ENCODE results near the gene SUV39H2.

SUV39H2 gene

GRCh38 chr10:14878266-14879123, at the start of gene SUV39H2:
Gene SUV39H2 (plus strand): TSS chr10:14878866. CDS start chr10:14878889, 23 bp downstream.
- Histone ChIP-seq H3K27ac (peak within 1 kb of the TSS; percentile 72 to 96 (median 93)), H3K27me3 (no peaks in the 10 kb centered on the region), H3K9ac (peak within 1 kb of the TSS; percentile 87 to 97 (median 95)), H3K36me3 (peaks cover 0 to 37% (median 21%) of the 10 kb centered on the region in 11 experiments; a peak in 15 of 22 replicates), H3K4me3 (peak within 1 kb of the TSS; percentile 80 to 98 (median 95)), H4K20me1 (peaks cover 0 to 24% (median 7%) of the 10 kb centered on the region in 11 experiments; a peak in 11 of 22 replicates), H3K4me1 (peaks cover 21 to 42% (median 34%) of the 10 kb centered on the region in 10 experiments), H3K4me2 (peak within 1 kb of the TSS; percentile 83 to 97 (median 89)), H3K9me3 (replicated peaks in 1 of 11) (no peaks in the 10 kb centered on the region)
- no peak for TF ChIP-seq Cebpa-rat (IDR thresholded peaks at IDR 0.05)

- Histone ChIP-seq H3K4me1 (peaks cover 10 to 12% (median 11%) of the 10 kb centered on the region in 10 experiments), H3K4me2 (no peak overlapping the region), H4K20me1 (no peaks in the 10 kb centered on the region), H3K36me3 (no peaks in the 10 kb centered on the region), H3K9ac (no peak overlapping the region), H3K4me3 (no peak overlapping the region), H3K27ac (no peak overlapping the region), H3K9me3 (replicated peaks in 1 of 11) (no peaks in the 10 kb centered on the region), H3K27me3 (no peaks in the 10 kb centered on the region)
- no peak for TF ChIP-seq Cebpa-rat (IDR thresholded peaks at IDR 0.05)
Measured at GRCh38 chr10:14833106-14833505, 45.6 kb upstream of the SUV39H2 start.

- Histone ChIP-seq H3K27me3 (no peaks in the 10 kb centered on the region), H3K36me3 (peaks cover 11 to 17% (median 12%) of the 10 kb centered on the region in 11 experiments; a peak in 21 of 22 replicates), H3K4me3 (no peak overlapping the region), H4K20me1 (peaks cover 0 to 29% (median 16%) of the 10 kb centered on the region in 11 experiments; a peak in 13 of 22 replicates), H3K9me3 (replicated peaks in 1 of 11) (no peaks in the 10 kb centered on the region), H3K4me2 (peak overlapping the region in 3 of 11 experiments; percentile 81 to 91 (median 83); a peak in 7 of 22 replicates), H3K4me1 (peaks cover 18 to 24% (median 21%) of the 10 kb centered on the region in 10 experiments), H3K9ac (no peak overlapping the region), H3K27ac (no peak overlapping the region)
- TF ChIP-seq Cebpa-rat (IDR thresholded peaks at IDR 0.05): no peak
Measured at GRCh38 chr10:14836208-14836607, 42.5 kb upstream of the SUV39H2 start.

- peak overlapping the region; percentile 59 to 95 (median 88) for H3K27ac ChIP-seq
- no peaks in the 10 kb centered on the region for H3K9me3 ChIP-seq (replicated peaks in 1 of 11)
- no peak for TF ChIP-seq Cebpa-rat (IDR thresholded peaks at IDR 0.05)
Measured at GRCh38 chr10:14837003-14837756, 41.5 kb upstream of the SUV39H2 start.

GRCh38 chr10:14837757-14838581, 40.7 kb upstream of the SUV39H2 start, which contains the start of the genes CDNF, HSPA14 and MSANTD7:
Gene CDNF (minus strand): TSS chr10:14838037. CDS start chr10:14837946, 91 bp downstream.
Gene HSPA14 (plus strand): TSS chr10:14838306. CDS start chr10:14838403, 97 bp downstream.
Gene MSANTD7 (plus strand): TSS chr10:14838306. CDS start chr10:14842285, 3,979 bp downstream.
- peaks cover 28 to 35% (median 30%) of the 10 kb centered on the region in 11 experiments for H3K36me3 ChIP-seq
- H3K4me3 ChIP-seq: peak within 1 kb of the TSS; percentile 87 to 99 (median 98)
- H3K27me3 ChIP-seq: no peaks in the 10 kb centered on the region
- H4K20me1 ChIP-seq: peaks cover 0 to 46% (median 24%) of the 10 kb centered on the region in 11 experiments; a peak in 14 of 22 replicates
- peak in 1 of 11 experiments; percentile 23; a peak in 1 of 22 replicates for TF ChIP-seq Cebpa-rat (IDR thresholded peaks at IDR 0.05)
- H3K4me2 ChIP-seq: peak within 1 kb of the TSS; percentile 81 to 97 (median 92)
- H3K9ac ChIP-seq: peak within 1 kb of the TSS; percentile 92 to 99 (median 96)
- H3K27ac ChIP-seq: peak within 1 kb of the TSS; percentile 80 to 95 (median 94)
- H3K9me3 ChIP-seq (replicated peaks in 1 of 11): no peaks in the 10 kb centered on the region
- H3K4me1 ChIP-seq: peaks cover 18 to 24% (median 21%) of the 10 kb centered on the region in 10 experiments

More at GRCh38 chr10:14837003-14837756, 41.5 kb upstream of the SUV39H2 start:
- Histone ChIP-seq H3K4me1 (peaks cover 18 to 24% (median 21%) of the 10 kb centered on the region in 10 experiments), H3K9ac (peak overlapping the region; percentile 81 to 99 (median 96)), H3K4me3 (peak overlapping the region; percentile 87 to 99 (median 98)), H3K4me2 (peak overlapping the region; percentile 77 to 93 (median 87)), H4K20me1 (peaks cover 0 to 38% (median 19%) of the 10 kb centered on the region in 11 experiments; a peak in 13 of 22 replicates), H3K27me3 (no peaks in the 10 kb centered on the region), H3K36me3 (peaks cover 20 to 27% (median 22%) of the 10 kb centered on the region in 11 experiments)

- H3K27ac ChIP-seq: peak overlapping the region; percentile 80 to 95 (median 94)
- peak overlapping the region; percentile 92 to 99 (median 96) for H3K9ac ChIP-seq
- H3K4me2 ChIP-seq: peak overlapping the region; percentile 80 to 97 (median 92)
- no peak for TF ChIP-seq Cebpa-rat (IDR thresholded peaks at IDR 0.05)
- peaks cover 18 to 24% (median 21%) of the 10 kb centered on the region in 10 experiments for H3K4me1 ChIP-seq
- H3K9me3 ChIP-seq (replicated peaks in 1 of 11): no peaks in the 10 kb centered on the region
- H3K4me3 ChIP-seq: peak overlapping the region; percentile 87 to 99 (median 98)
- H4K20me1 ChIP-seq: peaks cover 0 to 54% (median 31%) of the 10 kb centered on the region in 11 experiments; a peak in 17 of 22 replicates
- no peaks in the 10 kb centered on the region for H3K27me3 ChIP-seq
- H3K36me3 ChIP-seq: peaks cover 36 to 42% (median 38%) of the 10 kb centered on the region in 11 experiments
Measured at GRCh38 chr10:14838582-14839304, 39.9 kb upstream of the SUV39H2 start.

- H3K9me3 ChIP-seq (replicated peaks in 1 of 11): no peaks in the 10 kb centered on the region
- H3K4me3 ChIP-seq: peak overlapping the region; percentile 87 to 99 (median 98)
- TF ChIP-seq Cebpa-rat (IDR thresholded peaks at IDR 0.05): no peak
- H3K36me3 ChIP-seq: peaks cover 41 to 48% (median 43%) of the 10 kb centered on the region in 11 experiments
- H3K9ac ChIP-seq: peak overlapping the region; percentile 92 to 99 (median 96)
- peaks cover 0 to 59% (median 34%) of the 10 kb centered on the region in 11 experiments; a peak in 17 of 22 replicates for H4K20me1 ChIP-seq
- H3K4me2 ChIP-seq: peak overlapping the region; percentile 80 to 97 (median 92)
- no peaks in the 10 kb centered on the region for H3K27me3 ChIP-seq
- peak overlapping the region; percentile 80 to 95 (median 94); a peak in 21 of 22 replicates for H3K27ac ChIP-seq
- peaks cover 18 to 24% (median 21%) of the 10 kb centered on the region in 10 experiments for H3K4me1 ChIP-seq
Measured at GRCh38 chr10:14839305-14839695, 39.4 kb upstream of the SUV39H2 start.
